Measurements from ENCODE around the gene STIM1.
"Not testable (repeated sequence)": the region's sequence is repeated elsewhere in the genome, so short reads cannot be mapped to it uniquely, and the experiment has no call there.

The STIM1 gene

DNA sequence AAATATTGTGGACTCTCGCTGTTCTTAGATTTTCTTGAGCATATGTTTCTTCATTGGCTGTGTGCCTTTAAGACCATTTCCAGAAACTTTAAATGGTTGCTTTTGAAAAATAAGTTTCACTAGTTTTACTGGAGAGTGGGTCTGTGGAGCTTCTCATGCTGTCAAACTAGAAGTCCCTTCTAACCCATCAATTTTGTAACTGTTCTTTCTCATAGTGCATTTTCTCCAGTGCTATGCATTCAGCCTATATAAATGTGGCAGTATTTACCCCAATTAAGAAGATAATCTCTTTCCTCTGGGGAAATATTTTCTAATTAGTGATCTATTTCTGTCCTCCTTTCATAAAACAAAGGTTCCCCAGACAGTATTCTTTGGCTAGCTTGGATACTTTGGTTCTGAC is 141.2 kb downstream of the STIM1 start:
- Histone ChIP-seq H3K9me3 (ENCODE audit: insufficient read depth, low read length, severe bottlenecking) (peaks cover 19% of the 10 kb centered on the region), H3K27me3 (ENCODE audit: insufficient read depth, low read length, poor library complexity) (no peaks in the 10 kb centered on the region), H2AFZ (ENCODE audit: low read depth, low read length) (no peak overlapping the region), H3K79me2 (ENCODE audit: insufficient read depth, low read length) (peaks cover 51% of the 10 kb centered on the region), H4K20me1 (ENCODE audit: insufficient read depth, low read length) (no peaks in the 10 kb centered on the region), H3K4me2 (ENCODE audit: insufficient read depth, low read length) (no peak overlapping the region), H3K36me3 (ENCODE audit: insufficient read depth, low read length) (peaks cover 5% of the 10 kb centered on the region), H3K4me1 (ENCODE audit: insufficient read depth, low read length) (peaks cover 11% of the 10 kb centered on the region), H3K27ac (ENCODE audit: low read length) (no peak overlapping the region), H3K4me3 (ENCODE audit: low read depth in 1 of 2, low read length in 2 of 2) (no peak overlapping the region), H3K9ac (ENCODE audit: low read depth, low read length) (no peak overlapping the region)
- DNase-seq, result no peak
- TF ChIP-seq, protein P1, sequence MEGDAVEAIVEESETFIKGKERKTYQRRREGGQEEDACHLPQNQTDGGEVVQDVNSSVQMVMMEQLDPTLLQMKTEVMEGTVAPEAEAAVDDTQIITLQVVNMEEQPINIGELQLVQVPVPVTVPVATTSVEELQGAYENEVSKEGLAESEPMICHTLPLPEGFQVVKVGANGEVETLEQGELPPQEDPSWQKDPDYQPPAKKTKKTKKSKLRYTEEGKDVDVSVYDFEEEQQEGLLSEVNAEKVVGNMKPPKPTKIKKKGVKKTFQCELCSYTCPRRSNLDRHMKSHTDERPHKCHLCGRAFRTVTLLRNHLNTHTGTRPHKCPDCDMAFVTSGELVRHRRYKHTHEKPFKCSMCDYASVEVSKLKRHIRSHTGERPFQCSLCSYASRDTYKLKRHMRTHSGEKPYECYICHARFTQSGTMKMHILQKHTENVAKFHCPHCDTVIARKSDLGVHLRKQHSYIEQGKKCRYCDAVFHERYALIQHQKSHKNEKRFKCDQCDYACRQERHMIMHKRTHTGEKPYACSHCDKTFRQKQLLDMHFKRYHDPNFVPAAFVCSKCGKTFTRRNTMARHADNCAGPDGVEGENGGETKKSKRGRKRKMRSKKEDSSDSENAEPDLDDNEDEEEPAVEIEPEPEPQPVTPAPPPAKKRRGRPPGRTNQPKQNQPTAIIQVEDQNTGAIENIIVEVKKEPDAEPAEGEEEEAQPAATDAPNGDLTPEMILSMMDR (IDR thresholded peaks at IDR 0.05; ENCODE audit: borderline replicate concordance, extremely low read depth, low read length, poor library complexity, severe bottlenecking), result no peak
- no peak for TF ChIP-seq EZH2 (IDR thresholded peaks at IDR 0.05; ENCODE audit: borderline replicate concordance, low read depth, low read length, severe bottlenecking)
- no peak for ATAC-seq (ENCODE audit: insufficient read depth, low read depth)

GRCh38 chr11:4004753-4005152 is 149.3 kb downstream of the STIM1 start:
- DNase-seq; H3K9me3 ChIP-seq (ENCODE audit: insufficient read depth, low read length, severe bottlenecking); H3K4me1 ChIP-seq (ENCODE audit: insufficient read depth, low read length); H3K27ac ChIP-seq (ENCODE audit: low read length); H3K36me3 ChIP-seq (ENCODE audit: insufficient read depth, low read length); H2AFZ ChIP-seq (ENCODE audit: low read depth, low read length); H4K20me1 ChIP-seq (ENCODE audit: insufficient read depth, low read length); H3K79me2 ChIP-seq (ENCODE audit: insufficient read depth, low read length); ATAC-seq (ENCODE audit: insufficient read depth, low read depth); H3K4me3 ChIP-seq (ENCODE audit: low read depth in 1 of 2, low read length in 2 of 2); H3K4me2 ChIP-seq (ENCODE audit: insufficient read depth, low read length); H3K9ac ChIP-seq (ENCODE audit: low read depth, low read length); H3K27me3 ChIP-seq (ENCODE audit: insufficient read depth, low read length, poor library complexity): not testable (repeated sequence)

GRCh38 chr11:4006946-4007680 is 151.6 kb downstream of the STIM1 start:
- Histone ChIP-seq H3K9ac (ENCODE audit: low read depth, low read length) (no peak overlapping the region), H3K27me3 (ENCODE audit: insufficient read depth, low read length, poor library complexity) (no peaks in the 10 kb centered on the region), H3K27ac (ENCODE audit: low read length) (no peak overlapping the region), H3K4me3 (ENCODE audit: low read depth in 1 of 2, low read length in 2 of 2) (no peak overlapping the region), H3K4me1 (ENCODE audit: insufficient read depth, low read length) (no peaks in the 10 kb centered on the region), H2AFZ (ENCODE audit: low read depth, low read length) (no peak overlapping the region), H3K9me3 (ENCODE audit: insufficient read depth, low read length, severe bottlenecking) (no peaks in the 10 kb centered on the region), H3K4me2 (ENCODE audit: insufficient read depth, low read length) (no peak overlapping the region), H4K20me1 (ENCODE audit: insufficient read depth, low read length) (no peaks in the 10 kb centered on the region), H3K79me2 (ENCODE audit: insufficient read depth, low read length) (peaks cover 13% of the 10 kb centered on the region), H3K36me3 (ENCODE audit: insufficient read depth, low read length) (no peaks in the 10 kb centered on the region)
- TF ChIP-seq, protein P1 (IDR thresholded peaks at IDR 0.05; ENCODE audit: borderline replicate concordance, extremely low read depth, low read length, poor library complexity, severe bottlenecking), result no peak
- no peak for TF ChIP-seq EZH2 (IDR thresholded peaks at IDR 0.05; ENCODE audit: borderline replicate concordance, low read depth, low read length, severe bottlenecking)
- DNase-seq (no peak), ATAC-seq (ENCODE audit: insufficient read depth, low read depth) (peak; percentile 31; the same call in 1 of the 3 replicates)

DNA sequence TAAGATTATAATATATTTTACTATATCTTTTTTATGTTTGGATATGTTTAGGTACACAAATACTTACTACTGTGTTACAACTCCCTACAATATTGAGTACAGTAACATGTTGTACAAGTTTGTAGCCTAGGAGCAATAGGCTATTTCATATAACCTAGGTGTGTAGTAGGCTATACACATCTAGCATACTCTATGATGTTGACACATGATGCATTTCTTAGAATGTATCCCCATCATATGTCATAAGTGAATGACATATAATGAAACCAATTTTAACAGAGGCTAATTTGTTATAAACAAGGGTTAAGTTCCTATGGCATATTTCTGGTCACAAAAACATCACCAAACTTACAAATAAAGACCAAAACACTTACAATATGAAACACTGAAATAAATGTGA is 152.7 kb downstream of the STIM1 start:
- H3K4me3 ChIP-seq (ENCODE audit: low read depth in 1 of 2, low read length in 2 of 2), result no peak overlapping the region
- H2AFZ ChIP-seq (ENCODE audit: low read depth, low read length), result no peak overlapping the region
- H3K36me3 ChIP-seq (ENCODE audit: insufficient read depth, low read length), result no peaks in the 10 kb centered on the region
- peaks cover 13% of the 10 kb centered on the region for H3K79me2 ChIP-seq (ENCODE audit: insufficient read depth, low read length)
- ATAC-seq (ENCODE audit: insufficient read depth, low read depth) (no peak), DNase-seq (no peak)
- H3K4me1 ChIP-seq (ENCODE audit: insufficient read depth, low read length), result no peaks in the 10 kb centered on the region
- no peak overlapping the region for H3K9ac ChIP-seq (ENCODE audit: low read depth, low read length)
- H3K4me2 ChIP-seq (ENCODE audit: insufficient read depth, low read length), result no peak overlapping the region
- no peaks in the 10 kb centered on the region for H4K20me1 ChIP-seq (ENCODE audit: insufficient read depth, low read length)
- no peaks in the 10 kb centered on the region for H3K9me3 ChIP-seq (ENCODE audit: insufficient read depth, low read length, severe bottlenecking)
- no peak overlapping the region for H3K27ac ChIP-seq (ENCODE audit: low read length)
- TF ChIP-seq, protein P1 (IDR thresholded peaks at IDR 0.05; ENCODE audit: borderline replicate concordance, extremely low read depth, low read length, poor library complexity, severe bottlenecking), result no peak
- no peak for TF ChIP-seq EZH2 (IDR thresholded peaks at IDR 0.05; ENCODE audit: borderline replicate concordance, low read depth, low read length, severe bottlenecking)
- no peaks in the 10 kb centered on the region for H3K27me3 ChIP-seq (ENCODE audit: insufficient read depth, low read length, poor library complexity)

DNA sequence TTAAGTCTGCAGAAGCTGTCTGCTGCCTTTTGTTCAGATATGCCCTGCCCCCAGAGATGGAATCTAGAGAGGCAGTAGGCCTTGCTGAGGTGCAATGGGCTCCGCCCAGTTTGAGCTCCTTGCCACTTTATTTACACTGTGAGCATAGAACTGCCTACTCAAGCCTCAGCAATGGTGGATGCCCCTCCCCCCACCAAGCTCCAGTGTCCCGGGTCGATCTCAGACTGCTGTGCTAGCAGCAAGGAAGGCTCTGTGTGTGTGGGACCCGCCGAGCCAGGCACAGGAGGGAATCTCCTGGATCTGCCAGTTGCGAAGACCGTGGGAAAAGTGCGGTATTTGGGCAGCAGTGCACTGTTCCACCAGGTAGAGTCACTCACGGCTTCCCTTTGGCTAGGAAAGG is 161.1 kb downstream of the STIM1 start:
- not testable (repeated sequence) for H3K9ac ChIP-seq (ENCODE audit: low read depth, low read length); H3K4me2 ChIP-seq (ENCODE audit: insufficient read depth, low read length); H3K36me3 ChIP-seq (ENCODE audit: insufficient read depth, low read length); H4K20me1 ChIP-seq (ENCODE audit: insufficient read depth, low read length); H3K4me3 ChIP-seq (ENCODE audit: low read depth in 1 of 2, low read length in 2 of 2); H2AFZ ChIP-seq (ENCODE audit: low read depth, low read length); H3K4me1 ChIP-seq (ENCODE audit: insufficient read depth, low read length); DNase-seq; H3K27ac ChIP-seq (ENCODE audit: low read length); H3K27me3 ChIP-seq (ENCODE audit: insufficient read depth, low read length, poor library complexity); H3K9me3 ChIP-seq (ENCODE audit: insufficient read depth, low read length, severe bottlenecking); ATAC-seq (ENCODE audit: insufficient read depth, low read depth)
- peaks cover 32% of the 10 kb centered on the region for H3K79me2 ChIP-seq (ENCODE audit: insufficient read depth, low read length)

Data from DND-41 (cell line).